Peyer's patch (tissue), 4 donors: ENCODE measurements around the gene DENND4B.
A peak's percentile ranks its signal among the peaks of the same experiment; 100 is the strongest.

ENCODE experiments used
- POLR2A ChIP-seq, 2 donors: fragments of 450-650 bp; IDR thresholded peaks; one replicate each; pipeline ENCODE4 v1.5.1; 2017; ENCODE audit warnings: antibody characterized with exemption in 2 of 2, mild to moderate bottlenecking in 2 of 2, moderate library complexity in 2 of 2
- TF ChIP-seq, protein P1 (sequence below), 6 experiments: fragments of 450-650 bp in 4 of 6; fragments of 200-600 bp in 2 of 6; sonication (generic) in 1 of 6; IDR thresholded peaks; one replicate each; pipeline ENCODE4 v1.5.1; 2017 to 2019; ENCODE audit warnings: antibody characterized with exemption in 6 of 6, mild to moderate bottlenecking in 3 of 6, moderate library complexity in 1 of 6

DNA sequence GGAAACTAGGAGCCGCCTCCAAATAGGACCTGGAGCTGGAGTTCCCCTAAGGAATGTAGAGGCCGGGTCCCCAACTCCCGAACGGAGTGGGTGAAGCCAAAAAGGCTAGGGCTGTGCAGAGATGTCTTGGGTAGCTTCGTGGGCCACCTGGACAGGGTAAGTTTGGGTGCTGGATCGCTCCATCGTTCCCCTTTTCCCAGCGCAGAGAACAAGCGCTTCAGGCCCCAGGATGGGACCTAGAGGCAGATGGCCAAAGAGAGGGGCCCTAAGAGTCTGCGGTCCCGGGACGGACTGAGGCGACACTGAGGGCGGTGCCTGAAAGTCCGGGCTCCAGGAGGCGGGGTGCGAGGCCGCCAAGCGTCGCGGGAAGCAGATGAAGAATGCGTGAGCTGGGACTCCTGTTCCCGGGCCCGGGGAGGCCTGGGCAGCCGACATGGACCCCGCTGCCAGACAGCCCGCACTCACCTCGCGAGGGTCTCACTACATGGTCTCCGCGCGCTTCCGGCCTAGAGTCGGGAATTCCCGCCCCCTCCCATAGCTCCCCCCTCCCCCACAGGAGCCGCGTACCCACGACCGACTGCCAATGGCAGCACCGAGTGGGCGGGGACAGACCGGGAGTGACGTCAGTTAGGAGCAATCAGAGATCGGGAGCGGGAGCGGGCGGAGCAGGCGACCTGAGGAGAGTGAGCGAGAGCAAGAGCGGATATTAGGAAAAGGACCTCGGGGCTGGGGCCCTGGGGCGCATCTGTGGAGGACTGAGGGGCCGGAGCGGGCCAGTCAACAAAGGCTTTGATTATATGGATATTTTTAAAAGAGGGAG lies 16.7 kb upstream of the DENND4B start, which contains the start of gene SLC39A1:
- TF ChIP-seq, protein P1, sequence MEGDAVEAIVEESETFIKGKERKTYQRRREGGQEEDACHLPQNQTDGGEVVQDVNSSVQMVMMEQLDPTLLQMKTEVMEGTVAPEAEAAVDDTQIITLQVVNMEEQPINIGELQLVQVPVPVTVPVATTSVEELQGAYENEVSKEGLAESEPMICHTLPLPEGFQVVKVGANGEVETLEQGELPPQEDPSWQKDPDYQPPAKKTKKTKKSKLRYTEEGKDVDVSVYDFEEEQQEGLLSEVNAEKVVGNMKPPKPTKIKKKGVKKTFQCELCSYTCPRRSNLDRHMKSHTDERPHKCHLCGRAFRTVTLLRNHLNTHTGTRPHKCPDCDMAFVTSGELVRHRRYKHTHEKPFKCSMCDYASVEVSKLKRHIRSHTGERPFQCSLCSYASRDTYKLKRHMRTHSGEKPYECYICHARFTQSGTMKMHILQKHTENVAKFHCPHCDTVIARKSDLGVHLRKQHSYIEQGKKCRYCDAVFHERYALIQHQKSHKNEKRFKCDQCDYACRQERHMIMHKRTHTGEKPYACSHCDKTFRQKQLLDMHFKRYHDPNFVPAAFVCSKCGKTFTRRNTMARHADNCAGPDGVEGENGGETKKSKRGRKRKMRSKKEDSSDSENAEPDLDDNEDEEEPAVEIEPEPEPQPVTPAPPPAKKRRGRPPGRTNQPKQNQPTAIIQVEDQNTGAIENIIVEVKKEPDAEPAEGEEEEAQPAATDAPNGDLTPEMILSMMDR (IDR thresholded peaks at IDR 0.05), result no peak
- TF ChIP-seq POLR2A (IDR thresholded peaks at IDR 0.05), result peak; percentile 62 to 76
